Measurements from ENCODE around the gene ENDOU. TPM values are rescaled to one million over a fixed set of nuclear protein-coding genes. Genes with fewer than 3 reads are reported as not detected.
A peak's percentile ranks its signal among the peaks of the same experiment; 100 is the strongest.

Gene ENDOU
- polyA plus RNA-seq, 3 donors = 0.17 to 0.40 TPM; not detected in 1

DNA sequence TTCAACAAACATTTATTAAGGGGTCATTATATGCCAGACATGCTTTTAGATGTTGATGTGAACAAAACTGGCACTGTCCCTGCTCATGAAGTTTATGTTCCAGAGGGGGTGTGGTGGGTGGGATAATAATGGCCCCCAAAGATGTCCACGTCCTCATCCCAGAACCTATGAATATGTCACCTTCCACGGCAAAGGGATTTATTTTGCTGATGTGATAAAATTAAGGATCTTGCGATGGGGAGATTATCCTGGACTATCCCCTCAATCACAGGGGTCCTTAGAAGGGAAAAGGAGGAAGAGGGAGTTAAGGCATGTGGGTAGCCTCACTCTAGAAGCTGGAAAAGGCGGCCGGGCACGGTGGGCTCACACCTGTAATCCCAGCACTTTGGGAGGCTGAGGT, 46.0 kb upstream of the ENDOU start:
- no peak for DNase-seq

DNA sequence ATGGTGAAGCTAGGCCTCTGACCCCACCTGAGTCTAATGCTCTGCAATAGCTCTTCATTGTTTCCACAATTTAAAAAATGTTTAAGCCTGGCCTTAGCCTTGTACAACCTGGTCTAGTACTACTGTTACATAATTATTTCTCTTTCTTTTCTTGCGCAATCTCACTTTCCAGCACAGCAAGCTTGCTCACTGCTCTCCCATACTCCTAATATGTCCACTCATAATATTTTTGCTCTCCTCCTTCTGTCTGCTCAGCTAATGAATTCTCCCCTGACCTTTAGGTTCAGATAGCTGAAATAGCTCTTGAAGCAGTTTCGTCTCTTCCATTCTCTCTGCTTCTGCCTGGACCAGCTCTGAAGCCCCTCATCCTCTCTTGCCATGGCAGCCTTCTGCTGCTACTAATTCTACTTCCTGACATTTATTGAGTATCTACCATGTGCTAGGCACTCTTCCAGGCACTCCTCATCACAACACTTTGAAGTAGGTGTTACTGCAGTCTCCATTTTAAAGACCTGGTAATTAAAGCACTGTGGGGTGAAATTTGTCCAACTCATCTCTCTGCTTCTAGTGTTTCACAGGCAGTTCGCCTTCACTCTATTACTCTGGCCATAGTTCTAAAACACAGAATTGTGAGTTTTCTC, 44.9 kb upstream of the ENDOU start:
- H3K4me1 Mint-ChIP-seq = peaks cover 29% of the 10 kb centered on the region
- H3K36me3 Mint-ChIP-seq = peaks cover 0 to 2% of the 10 kb centered on the region in 2 donors
- DNase-seq = peak; percentile 50 to 74 (median 62)
- Histone ChIP-seq H3K27me3 (ENCODE audit: control insufficient read depth in 2 of 2, insufficient read depth in 2 of 2, low read length in 2 of 2) (no peaks in the 10 kb centered on the region), H3K36me3 (replicated peaks in 1 of 2; ENCODE audit: control insufficient read depth in 1 of 2, insufficient read depth in 2 of 2, low read length in 2 of 2) (no peaks in the 10 kb centered on the region), H3K9me3 (replicated peaks in 1 of 2; ENCODE audit: control insufficient read depth in 1 of 2, insufficient read depth in 1 of 2, low read length in 2 of 2) (no peaks in the 10 kb centered on the region), H2AFZ (ENCODE audit: insufficient read depth, low read depth, low read length, poor library complexity, severe bottlenecking) (no peak overlapping the region), H3K4me3 (replicated peaks in 1 of 3; ENCODE audit: low read depth in 2 of 3, low read length in 3 of 3) (no peak overlapping the region), H3K4me1 (ENCODE audit: control insufficient read depth in 1 of 2, insufficient read depth in 2 of 2, low read length in 2 of 2) (peaks cover 30 to 38% of the 10 kb centered on the region in 2 donors), H3K79me2 (ENCODE audit: insufficient read depth, low read length) (peaks cover 9% of the 10 kb centered on the region), H4K20me1 (ENCODE audit: insufficient read depth, low read length) (peaks cover 8% of the 10 kb centered on the region), H3K27ac (ENCODE audit: low read depth in 1 of 2, low read length in 2 of 2) (no peak overlapping the region), H3K9ac (ENCODE audit: insufficient read depth, low read length, poor library complexity, severe bottlenecking) (no peak overlapping the region), H3K4me2 (replicated peaks; ENCODE audit: extremely low read depth, low read length, poor library complexity, severe bottlenecking) (no peak overlapping the region)
- intact Hi-C loops (cut with micrococcal nuclease) = no loop called here
- 76% methylated on average over 2 of the region's 3 CpGs for WGBS (ENCODE audit: insufficient coverage)
- TF ChIP-seq, protein P1, sequence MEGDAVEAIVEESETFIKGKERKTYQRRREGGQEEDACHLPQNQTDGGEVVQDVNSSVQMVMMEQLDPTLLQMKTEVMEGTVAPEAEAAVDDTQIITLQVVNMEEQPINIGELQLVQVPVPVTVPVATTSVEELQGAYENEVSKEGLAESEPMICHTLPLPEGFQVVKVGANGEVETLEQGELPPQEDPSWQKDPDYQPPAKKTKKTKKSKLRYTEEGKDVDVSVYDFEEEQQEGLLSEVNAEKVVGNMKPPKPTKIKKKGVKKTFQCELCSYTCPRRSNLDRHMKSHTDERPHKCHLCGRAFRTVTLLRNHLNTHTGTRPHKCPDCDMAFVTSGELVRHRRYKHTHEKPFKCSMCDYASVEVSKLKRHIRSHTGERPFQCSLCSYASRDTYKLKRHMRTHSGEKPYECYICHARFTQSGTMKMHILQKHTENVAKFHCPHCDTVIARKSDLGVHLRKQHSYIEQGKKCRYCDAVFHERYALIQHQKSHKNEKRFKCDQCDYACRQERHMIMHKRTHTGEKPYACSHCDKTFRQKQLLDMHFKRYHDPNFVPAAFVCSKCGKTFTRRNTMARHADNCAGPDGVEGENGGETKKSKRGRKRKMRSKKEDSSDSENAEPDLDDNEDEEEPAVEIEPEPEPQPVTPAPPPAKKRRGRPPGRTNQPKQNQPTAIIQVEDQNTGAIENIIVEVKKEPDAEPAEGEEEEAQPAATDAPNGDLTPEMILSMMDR (IDR thresholded peaks at IDR 0.05) = no peak
- peaks cover 2 to 10% (median 7%) of the 10 kb centered on the region in 3 donors for H3K27me3 Mint-ChIP-seq (ENCODE audit: low read depth in 3 of 3)
- H3K4me3 Mint-ChIP-seq = no peak overlapping the region
- H3K9me3 Mint-ChIP-seq = no peaks in the 10 kb centered on the region
- no peak overlapping the region for H3K27ac Mint-ChIP-seq

More for the DNA sequence above, 46.0 kb upstream of the ENDOU start:
- no peak overlapping the region for H3K4me3 Mint-ChIP-seq
- Histone ChIP-seq H4K20me1 (ENCODE audit: insufficient read depth, low read length) (peaks cover 19% of the 10 kb centered on the region), H3K9ac (ENCODE audit: insufficient read depth, low read length, poor library complexity, severe bottlenecking) (no peak overlapping the region), H3K36me3 (replicated peaks in 1 of 2; ENCODE audit: control insufficient read depth in 1 of 2, insufficient read depth in 2 of 2, low read length in 2 of 2) (no peaks in the 10 kb centered on the region), H2AFZ (ENCODE audit: insufficient read depth, low read depth, low read length, poor library complexity, severe bottlenecking) (no peak overlapping the region), H3K79me2 (ENCODE audit: insufficient read depth, low read length) (peaks cover 9% of the 10 kb centered on the region), H3K27me3 (ENCODE audit: control insufficient read depth in 2 of 2, insufficient read depth in 2 of 2, low read length in 2 of 2) (no peaks in the 10 kb centered on the region), H3K4me1 (ENCODE audit: control insufficient read depth in 1 of 2, insufficient read depth in 2 of 2, low read length in 2 of 2) (peaks cover 41 to 44% of the 10 kb centered on the region in 2 donors), H3K9me3 (replicated peaks in 1 of 2; ENCODE audit: control insufficient read depth in 1 of 2, insufficient read depth in 1 of 2, low read length in 2 of 2) (no peaks in the 10 kb centered on the region), H3K27ac (ENCODE audit: low read depth in 1 of 2, low read length in 2 of 2) (no peak overlapping the region), H3K4me2 (replicated peaks; ENCODE audit: extremely low read depth, low read length, poor library complexity, severe bottlenecking) (no peak overlapping the region), H3K4me3 (replicated peaks in 1 of 3; ENCODE audit: low read depth in 2 of 3, low read length in 3 of 3) (no peak overlapping the region)
- H3K9me3 Mint-ChIP-seq = peaks cover 0 to 2% (median 0%) of the 10 kb centered on the region in 7 donors
- peaks cover 0 to 2% of the 10 kb centered on the region in 2 donors for H3K36me3 Mint-ChIP-seq
- peaks cover 33% of the 10 kb centered on the region for H3K4me1 Mint-ChIP-seq
- no CpG with 5 or more reads among the region's 6 CpGs for WGBS (ENCODE audit: insufficient coverage)
- TF ChIP-seq, protein P1 (IDR thresholded peaks at IDR 0.05) = no peak
- intact Hi-C loops (cut with micrococcal nuclease) = no loop called here
- peaks cover 2 to 13% (median 7%) of the 10 kb centered on the region in 3 donors for H3K27me3 Mint-ChIP-seq (ENCODE audit: low read depth in 3 of 3)
- H3K27ac Mint-ChIP-seq = no peak overlapping the region
